Astrocyte of the spinal cord (primary cell): ENCODE results near the gene ARHGAP19.
A peak's percentile ranks its signal among the peaks of the same experiment; 100 is the strongest.
"Not testable (repeated sequence)": the region's sequence is repeated elsewhere in the genome, so short reads cannot be mapped to it uniquely, and the experiment has no call there.

ENCODE experiments used
- DNase-seq: peaks from one replicate; pipeline ENCODE4 v3.0.0; 2011; ENCODE audit warnings: low read depth, low spot score
- H3K4me3 ChIP-seq: 2 replicates; pipeline ENCODE4 v1.5.1; 2011; ENCODE audit warnings: low read depth, mild to moderate bottlenecking, low read length, moderate library complexity
- in situ Hi-C: cut with HindIII; loops from 2 replicates; pipeline ENCODE4 v1.10.0; 2017; ENCODE audit warnings: low sequenced_read_pairs
- TF ChIP-seq, protein P1 (sequence below): IDR thresholded peaks from 2 replicates; pipeline ENCODE4 v1.5.1; 2012; ENCODE audit warnings: low read depth, mild to moderate bottlenecking, low read length, inconsistent platforms

Gene ARHGAP19

DNA sequence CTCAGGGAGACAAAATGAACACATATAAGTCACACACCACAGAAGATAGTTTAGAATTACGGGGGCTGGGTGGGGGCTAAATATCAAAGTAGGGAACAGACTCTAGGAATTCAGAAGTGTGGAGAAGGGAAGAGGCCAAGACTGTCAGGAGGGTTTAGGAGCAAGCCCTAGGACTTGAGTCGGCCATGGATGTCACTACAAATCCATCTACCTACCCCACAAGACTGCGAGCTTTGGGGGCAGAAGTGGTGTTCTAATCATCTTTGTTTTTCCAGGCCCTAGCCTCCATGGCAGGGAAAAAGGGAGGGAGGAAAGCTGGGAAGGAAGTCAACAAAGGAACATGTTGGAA, 5.8 kb upstream of the ARHGAP19 start:
- TF ChIP-seq, protein P1, sequence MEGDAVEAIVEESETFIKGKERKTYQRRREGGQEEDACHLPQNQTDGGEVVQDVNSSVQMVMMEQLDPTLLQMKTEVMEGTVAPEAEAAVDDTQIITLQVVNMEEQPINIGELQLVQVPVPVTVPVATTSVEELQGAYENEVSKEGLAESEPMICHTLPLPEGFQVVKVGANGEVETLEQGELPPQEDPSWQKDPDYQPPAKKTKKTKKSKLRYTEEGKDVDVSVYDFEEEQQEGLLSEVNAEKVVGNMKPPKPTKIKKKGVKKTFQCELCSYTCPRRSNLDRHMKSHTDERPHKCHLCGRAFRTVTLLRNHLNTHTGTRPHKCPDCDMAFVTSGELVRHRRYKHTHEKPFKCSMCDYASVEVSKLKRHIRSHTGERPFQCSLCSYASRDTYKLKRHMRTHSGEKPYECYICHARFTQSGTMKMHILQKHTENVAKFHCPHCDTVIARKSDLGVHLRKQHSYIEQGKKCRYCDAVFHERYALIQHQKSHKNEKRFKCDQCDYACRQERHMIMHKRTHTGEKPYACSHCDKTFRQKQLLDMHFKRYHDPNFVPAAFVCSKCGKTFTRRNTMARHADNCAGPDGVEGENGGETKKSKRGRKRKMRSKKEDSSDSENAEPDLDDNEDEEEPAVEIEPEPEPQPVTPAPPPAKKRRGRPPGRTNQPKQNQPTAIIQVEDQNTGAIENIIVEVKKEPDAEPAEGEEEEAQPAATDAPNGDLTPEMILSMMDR, result no peak
- in situ Hi-C loops, result no loop called here
- no peak for DNase-seq
- H3K4me3 ChIP-seq, result no peak overlapping the region

DNA sequence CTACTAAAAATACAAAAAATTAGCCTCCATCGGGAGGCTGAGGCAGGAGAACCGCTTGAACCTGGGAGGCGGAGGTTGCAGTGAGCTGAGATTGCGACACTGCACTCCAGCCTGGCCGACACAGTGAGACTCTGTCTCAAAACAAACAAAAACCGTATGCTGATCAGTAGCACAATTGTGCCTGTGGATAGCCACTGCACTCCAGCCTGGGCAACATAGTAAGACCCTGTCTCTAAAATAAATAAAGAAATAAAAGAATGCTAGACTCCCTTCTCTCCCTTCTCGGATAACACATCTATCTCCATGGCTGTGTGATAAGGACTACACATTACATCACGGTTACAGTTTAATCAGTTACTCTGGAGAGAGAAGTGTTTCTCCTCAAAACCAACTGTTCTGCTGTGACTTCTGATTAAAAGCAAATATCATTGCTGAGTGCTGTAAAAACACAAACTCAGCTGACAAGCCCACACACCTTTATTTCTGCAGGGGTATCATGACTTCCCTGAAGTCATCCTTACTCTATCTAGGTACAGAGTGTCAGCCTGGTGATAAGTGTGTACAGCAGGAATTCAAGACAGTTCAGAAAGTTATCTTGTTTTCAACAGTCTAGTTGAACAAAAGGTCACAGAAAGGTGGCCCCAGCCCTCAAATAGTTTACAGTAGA, 5.3 kb upstream of the ARHGAP19 start:
- DNase-seq, result no peak
- in situ Hi-C loops, result no loop called here
- H3K4me3 ChIP-seq, result no peak overlapping the region
- TF ChIP-seq, protein P1, result no peak

DNA sequence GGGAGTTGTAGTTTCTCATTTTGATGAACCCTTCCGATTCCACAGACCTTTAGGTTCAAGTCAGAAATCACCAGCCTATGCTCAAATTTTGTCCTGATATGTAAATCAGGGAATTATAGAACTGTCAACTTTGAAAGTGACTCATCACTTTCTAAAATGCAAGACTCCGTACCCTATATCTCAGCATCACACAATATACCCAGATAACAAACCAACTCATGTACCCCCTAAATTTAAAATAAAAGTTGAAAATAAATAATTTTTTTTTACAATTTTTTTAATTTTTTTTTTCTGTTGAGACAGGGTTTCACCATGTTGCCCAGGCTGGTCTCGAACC, 393 bp upstream of the ARHGAP19 start:
- TF ChIP-seq, protein P1, result no peak
- no peak for DNase-seq
- no peak overlapping the region for H3K4me3 ChIP-seq
- in situ Hi-C loops, result no loop called here

DNA sequence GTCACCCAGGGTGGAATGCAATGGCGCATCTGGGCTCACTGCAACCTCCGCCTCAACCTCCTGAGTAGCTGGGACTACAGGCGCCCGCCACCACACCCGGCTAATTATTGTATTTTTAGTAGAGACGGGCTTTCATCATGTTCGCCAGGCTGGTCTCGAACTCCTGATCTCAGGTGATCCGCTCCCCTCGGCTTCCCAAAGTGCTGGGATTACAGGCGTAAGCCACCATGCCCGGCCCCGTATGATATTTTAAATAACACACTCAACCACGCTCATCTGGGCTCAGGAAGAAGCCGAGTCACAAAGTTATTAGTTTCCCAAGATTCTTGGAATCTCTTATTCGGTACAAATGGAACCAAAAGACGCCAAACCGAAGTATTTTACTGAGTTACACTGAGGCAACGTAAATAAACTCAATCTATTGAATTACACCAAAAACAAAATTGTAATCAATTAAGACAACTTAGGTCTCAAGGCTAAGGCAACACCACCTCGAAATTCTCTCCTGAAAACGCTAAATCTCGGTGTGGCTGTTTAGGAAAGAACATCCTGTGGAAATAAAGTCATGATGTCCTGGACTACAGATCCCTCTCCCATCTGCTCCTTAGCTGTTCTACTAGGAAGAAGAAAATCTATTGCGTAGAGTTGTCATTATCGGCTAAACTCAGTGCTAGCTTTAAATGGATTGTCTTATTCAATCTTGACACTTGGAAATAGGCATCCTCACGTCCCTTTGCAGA, 910 bp downstream of the ARHGAP19 start:
- DNase-seq, result no peak
- in situ Hi-C loops, result no loop called here
- TF ChIP-seq, protein P1, result no peak
- peak overlapping the region; percentile 78 for H3K4me3 ChIP-seq

DNA sequence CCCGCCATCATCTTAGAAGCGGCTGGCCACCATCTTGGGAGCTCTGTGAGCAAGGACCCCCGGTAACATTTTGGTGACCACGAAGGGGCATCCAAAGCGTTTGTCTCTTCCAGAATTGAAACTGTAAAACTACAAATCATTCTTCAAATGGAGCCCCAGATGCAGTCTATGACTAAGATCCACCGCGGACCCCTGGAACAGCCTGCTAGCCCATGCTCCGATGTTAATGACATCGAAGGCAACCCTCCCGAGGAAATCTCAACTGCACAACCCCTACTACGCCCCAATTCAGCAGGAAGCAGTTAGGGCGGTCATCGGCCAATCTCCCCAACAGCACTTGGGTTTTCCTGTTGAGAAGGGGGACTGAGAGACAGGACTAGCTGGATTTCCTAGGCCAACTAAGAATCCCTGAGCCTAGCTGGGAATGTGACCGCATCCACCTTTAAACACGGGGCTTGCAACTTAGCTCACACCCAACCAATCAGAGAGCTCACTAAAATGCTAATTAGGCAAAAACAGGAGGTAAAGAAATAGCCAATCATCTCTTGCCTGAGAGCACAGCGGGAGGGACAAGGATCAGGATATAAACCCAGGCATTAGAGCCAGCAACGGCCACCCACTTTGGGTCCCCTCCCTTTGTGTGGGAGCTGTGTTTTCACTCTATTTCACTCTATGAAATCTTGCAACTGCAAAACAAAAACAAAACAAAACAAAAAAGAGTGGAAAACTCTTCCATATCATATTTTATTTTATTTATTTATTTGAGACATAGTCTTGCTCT, 1.7 kb downstream of the ARHGAP19 start:
- in situ Hi-C loops, H3K4me3 ChIP-seq: not testable (repeated sequence)

DNA sequence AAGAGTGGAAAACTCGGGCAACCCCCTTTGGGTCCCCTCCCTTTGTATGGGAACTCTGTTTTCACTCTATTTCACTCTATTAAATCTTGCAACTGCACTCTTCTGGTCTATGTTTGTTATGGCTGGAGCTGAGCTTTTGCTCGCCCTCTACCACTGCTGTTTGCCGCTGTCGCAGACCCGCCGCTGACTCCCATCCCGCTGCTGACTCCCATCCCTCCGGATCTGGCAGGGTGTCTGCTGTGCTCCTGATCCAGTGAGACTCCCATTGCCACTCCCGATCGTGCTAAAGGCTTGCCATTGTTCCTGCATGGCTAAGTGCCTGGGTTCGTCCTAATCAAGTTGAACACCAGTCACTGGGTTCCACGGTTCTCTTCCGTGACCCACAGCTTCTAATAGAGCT, 2.4 kb downstream of the ARHGAP19 start:
- H3K4me3 ChIP-seq, in situ Hi-C loops: not testable (repeated sequence)

More for the DNA sequence above, 1.7 kb downstream of the ARHGAP19 start:
- not testable (repeated sequence) for DNase-seq

DNA sequence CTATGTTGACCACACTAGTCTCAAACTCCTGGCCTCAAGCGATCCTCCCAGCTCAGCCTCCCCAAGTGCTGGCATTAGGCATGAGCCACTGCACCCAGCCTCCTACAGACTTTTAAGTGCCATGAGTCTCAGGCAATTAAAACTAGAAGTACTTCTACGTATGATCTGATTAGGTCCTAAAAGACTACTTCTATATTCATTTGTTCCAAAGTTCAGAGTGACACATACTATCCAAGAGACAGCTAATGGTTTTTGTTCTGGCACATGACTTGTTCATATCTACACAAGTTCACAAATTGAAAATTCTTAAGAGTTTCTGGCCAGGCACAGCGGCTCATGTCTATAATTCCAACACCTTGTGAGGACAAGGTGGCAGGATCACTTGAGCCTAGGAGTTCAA, 11.7 kb downstream of the ARHGAP19 start:
- TF ChIP-seq, protein P1, result no peak
- in situ Hi-C loops, result no loop called here
- H3K4me3 ChIP-seq, result no peak overlapping the region
- DNase-seq, result no peak

More for the DNA sequence above, 2.4 kb downstream of the ARHGAP19 start:
- not testable (repeated sequence) for DNase-seq
